B cell (primary cell): ENCODE results near the gene TARS1. TPM values are rescaled to one million over a fixed set of nuclear protein-coding genes. Genes with fewer than 3 reads are reported as not detected.

Source experiments
- ATAC-seq: fragments of 200-7000 bp; cut with Tn5 transposase; one replicate; pipeline ENCODE4 v1.10.0; 2021; ENCODE audit warnings: low read depth, mild to moderate bottlenecking, moderate number of reproducible peaks, moderate library complexity
- CTCF ChIA-PET: fragments of 350-600 bp; sonication (Branson Sonifier 250); formaldehyde crosslinking; loops from one replicate; lab custom pipeline; 2021; ENCODE audit warnings: antibody characterized with exemption, inconsistent platforms; lab: Charles Lee
- POLR2A ChIA-PET: fragments of 350-600 bp; sonication (Branson Sonifier 250); formaldehyde crosslinking; loops from one replicate; lab custom pipeline; 2021; ENCODE audit warnings: antibody characterized with exemption; lab: Charles Lee
- DNase-seq: peaks from one replicate; pipeline ENCODE4 v3.0.0; 2013
- H2AFZ ChIP-seq: 2 replicates; pipeline ENCODE4 v1.6.1; 2012; ENCODE audit warnings: mild to moderate bottlenecking, low read depth, low read length; ENCODE audit not compliant: insufficient read depth, poor library complexity, severe bottlenecking
- H3K27ac ChIP-seq, 2 donors: 1 replicate in 1 of 2; 2 replicates in 1 of 2; pipeline ENCODE4 v1.5.1; 2012 to 2013; ENCODE audit warnings: low read length in 2 of 2, mild to moderate bottlenecking in 2 of 2, moderate library complexity in 1 of 2
- H3K27me3 ChIP-seq, 4 experiments: fragments of 200-600 bp in 1 of 4; sonication (generic) in 1 of 4; replicated peaks in 1 of 4; 1 replicate in 2 of 4; 2 replicates in 2 of 4; pipeline versions ENCODE4 v1.6.1 to v1.7.0; 2013 to 2016; ENCODE audit warnings: low read length in 3 of 4, mild to moderate bottlenecking in 2 of 4, mixed read lengths in 1 of 4, moderate library complexity in 1 of 4; ENCODE audit not compliant: insufficient read depth in 4 of 4, control insufficient read depth in 3 of 4; ENCODE audit errors: control extremely low read depth in 1 of 4
- H3K36me3 ChIP-seq, 2 experiments: replicated peaks in 1 of 2; 1 replicate in 1 of 2; 2 replicates in 1 of 2; pipeline versions ENCODE4 v1.6.1 to v1.7.1; 2013; ENCODE audit warnings: low read length in 1 of 2; ENCODE audit not compliant: insufficient read depth in 2 of 2, control insufficient read depth in 1 of 2; ENCODE audit errors: control extremely low read depth in 1 of 2, extremely low read depth in 1 of 2
- H3K4me1 ChIP-seq, 2 donors: fragments of 200-600 bp in 1 of 2; sonication (generic) in 1 of 2; 1 replicate in 1 of 2; 2 replicates in 1 of 2; pipeline versions ENCODE4 v1.5.1 to v1.6.1; 2013 to 2017; ENCODE audit warnings: low read length in 2 of 2; ENCODE audit not compliant: control insufficient read depth in 2 of 2, insufficient read depth in 2 of 2
- H3K4me2 ChIP-seq: replicated peaks from 2 replicates; pipeline ENCODE3; 2012; ENCODE audit warnings: mild to moderate bottlenecking, low read depth, low read length; ENCODE audit not compliant: poor library complexity, severe bottlenecking
- H3K4me3 ChIP-seq, 5 experiments: fragments of 200-600 bp in 1 of 5; sonication (generic) in 1 of 5; 1 replicate in 3 of 5; 2 replicates in 2 of 5; pipeline versions ENCODE4 v1.5.1 to v1.7.0; 2011 to 2016; ENCODE audit warnings: low read length in 4 of 5, mild to moderate bottlenecking in 4 of 5, low read depth in 2 of 5, control low read depth in 1 of 5, moderate library complexity in 1 of 5; ENCODE audit not compliant: insufficient read depth in 1 of 5; ENCODE audit errors: control extremely low read depth in 1 of 5, extremely low read depth in 1 of 5
- H3K79me2 ChIP-seq: fragments of 200-600 bp; sonication (generic); one replicate; pipeline ENCODE4 v1.6.0; 2016; ENCODE audit warnings: low read length; ENCODE audit not compliant: control insufficient read depth, insufficient read depth
- H3K9ac ChIP-seq: fragments of 200-600 bp; sonication (generic); 2 replicates; pipeline ENCODE4 v1.6.1; 2017; ENCODE audit warnings: mild to moderate bottlenecking, low read length, moderate library complexity
- H3K9me3 ChIP-seq, 3 donors: one replicate each; pipeline versions ENCODE4 v1.6.1 to v1.7.1; 2013; ENCODE audit warnings: low read length in 2 of 3; ENCODE audit not compliant: control insufficient read depth in 2 of 3, insufficient read depth in 1 of 3; ENCODE audit errors: control extremely low read depth in 1 of 3
- H4K20me1 ChIP-seq: 2 replicates; pipeline ENCODE4 v1.6.0; 2012; ENCODE audit warnings: mild to moderate bottlenecking, low read length; ENCODE audit not compliant: insufficient read depth, control insufficient read depth, poor library complexity, severe bottlenecking
- H3K27ac Mint-ChIP-seq: one replicate; pipeline ENCODE4 v1.8.0; 2021; ENCODE audit warnings: mixed read lengths
- H3K27me3 Mint-ChIP-seq: one replicate; pipeline ENCODE4 v1.8.0; 2021; ENCODE audit warnings: mixed read lengths
- H3K4me1 Mint-ChIP-seq: one replicate; pipeline ENCODE4 v1.8.0; 2021; ENCODE audit warnings: mixed read lengths
- H3K4me3 Mint-ChIP-seq: one replicate; pipeline ENCODE4 v1.8.0; 2021; ENCODE audit warnings: mixed read lengths
- H3K9me3 Mint-ChIP-seq: one replicate; pipeline ENCODE4 v1.8.0; 2022; ENCODE audit warnings: mixed read lengths; ENCODE audit not compliant: insufficient read depth
- CTCF ChIP-seq: fragments of 200-600 bp; IDR thresholded peaks from one replicate; pipeline ENCODE4 v1.8.0; 2022; ENCODE audit warnings: antibody characterized with exemption, mild to moderate bottlenecking
- EZH2 ChIP-seq: IDR thresholded peaks from 2 replicates; pipeline ENCODE4 v1.6.1; 2012; ENCODE audit warnings: borderline replicate concordance, low read depth, mild to moderate bottlenecking, moderate library complexity, low read length; ENCODE audit not compliant: insufficient read depth, poor library complexity, severe bottlenecking
- WGBS: methylation state at CpG from one replicate; pipeline ENCODE4 v1.1.5; 2013; ENCODE audit warnings: missing lambda C conversion rate; ENCODE audit not compliant: insufficient coverage; 5-methylcytosine and 5-hydroxymethylcytosine counted together
- intact Hi-C: fragments of 100-400 bp; cut with micrococcal nuclease; formaldehyde crosslinking; loops from one replicate; pipeline ENCODE4 v1.10.0; 2022
- polyA plus RNA-seq: library from polyadenylated mRNA; depleted of rRNA; stranded (reverse); fragments of >200 nt; gene quantifications from 2 replicates; pipeline ENCODE4 v1.2.3, GENCODE V29; 2012
- total RNA-seq, 2 donors: library from RNA; stranded (reverse); fragments of 120-200 nt in 1 of 2; gene quantifications; 1 replicate in 1 of 2; 2 replicates in 1 of 2; pipeline versions ENCODE4 v1.2.3 to v1.2.4, GENCODE V29; 2013 to 2022

TARS1 gene
- total and polyA plus RNA-seq, 2 donors (not counting 1 experiment from before 2014, with no cell fraction given) = 11.0 to 66.0 TPM

- ChIA-PET POLR2A (no interaction called here), CTCF (interaction anchor here (0.9 to 1.2 kb wide), 3 partner anchors 15 to 34 kb away, joined by 3 read pairs; no protein-coding TSS in a partner anchor)
- H3K27ac Mint-ChIP-seq = no peak overlapping the region
- H3K9me3 ChIP-seq = no peaks in the 10 kb centered on the region
- H2AFZ ChIP-seq = no peak overlapping the region
- WGBS = no CpG with 5 or more reads among the region's 3 CpGs
- peaks cover 0 to 7% (median 3%) of the 10 kb centered on the region in 4 experiments for H3K27me3 ChIP-seq
- no peak overlapping the region for H3K4me3 ChIP-seq
- no peaks in the 10 kb centered on the region for H3K9me3 Mint-ChIP-seq
- H3K4me1 ChIP-seq = no peaks in the 10 kb centered on the region
- no peak overlapping the region for H3K4me2 ChIP-seq
- no peaks in the 10 kb centered on the region for H3K4me1 Mint-ChIP-seq
- DNase-seq = peak; percentile 14
- intact Hi-C loops = loop anchor here (5.0 kb wide), 1 partner anchor 1841 kb away; no protein-coding TSS in a partner anchor
- TF ChIP-seq EZH2 (no peak), CTCF (peak; percentile 28)
- no peaks in the 10 kb centered on the region for H3K36me3 ChIP-seq
- H3K27ac ChIP-seq = no peak overlapping the region
- H4K20me1 ChIP-seq = no peaks in the 10 kb centered on the region
- no peak for ATAC-seq
- H3K4me3 Mint-ChIP-seq = no peak overlapping the region
- no peaks in the 10 kb centered on the region for H3K79me2 ChIP-seq
- no peak overlapping the region for H3K9ac ChIP-seq
- peaks cover 19% of the 10 kb centered on the region for H3K27me3 Mint-ChIP-seq
Observed at GRCh38 chr5:33423018-33423630, 17.6 kb upstream of the TARS1 start.

DNA sequence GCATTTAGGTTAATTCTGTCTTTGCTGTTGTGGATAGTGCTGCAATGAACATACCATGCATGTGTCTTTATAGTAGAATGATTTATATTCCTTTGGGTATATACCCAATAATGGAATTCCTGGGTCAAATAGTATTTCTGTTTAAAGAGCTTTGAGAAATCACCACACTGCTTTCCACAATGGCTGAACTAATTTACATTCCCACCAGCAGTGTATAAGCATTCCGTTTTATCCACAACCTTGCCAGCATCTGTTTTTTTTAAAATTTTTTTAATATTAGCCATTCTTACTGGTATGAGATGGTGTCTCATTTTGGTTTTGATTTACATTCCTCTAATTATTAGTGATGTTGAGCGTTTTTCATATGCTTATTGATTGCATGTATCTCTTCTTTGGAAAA, 15.5 kb upstream of the TARS1 start:
- Histone ChIP-seq H2AFZ (no peak overlapping the region), H3K79me2 (no peaks in the 10 kb centered on the region), H3K9me3 (no peaks in the 10 kb centered on the region), H3K4me1 (no peaks in the 10 kb centered on the region), H3K4me3 (no peak overlapping the region), H3K27ac (no peak overlapping the region), H4K20me1 (no peaks in the 10 kb centered on the region), H3K4me2 (no peak overlapping the region), H3K9ac (no peak overlapping the region), H3K27me3 (peaks cover 0 to 9% (median 3%) of the 10 kb centered on the region in 4 experiments), H3K36me3 (no peaks in the 10 kb centered on the region)
- no peaks in the 10 kb centered on the region for H3K4me1 Mint-ChIP-seq
- intact Hi-C loops = no loop called here
- TF ChIP-seq EZH2 = no peak
- no peak for TF ChIP-seq CTCF
- CTCF ChIA-PET = no interaction called here
- H3K27ac Mint-ChIP-seq = no peak overlapping the region
- peaks cover under 1% of the 10 kb centered on the region for H3K9me3 Mint-ChIP-seq
- POLR2A ChIA-PET = no interaction called here
- WGBS = no CpG with 5 or more reads among the region's 2 CpGs
- DNase-seq (no peak), ATAC-seq (no peak)
- peaks cover 25% of the 10 kb centered on the region for H3K27me3 Mint-ChIP-seq
- H3K4me3 Mint-ChIP-seq = no peak overlapping the region
